ENCODE measurements around the gene PTPRD. TPM values are rescaled to one million over a fixed set of nuclear protein-coding genes. Genes with fewer than 3 reads are reported as not detected.

The PTPRD gene
- polyA plus RNA-seq, 1 experiment, result 0.39 TPM

DNA sequence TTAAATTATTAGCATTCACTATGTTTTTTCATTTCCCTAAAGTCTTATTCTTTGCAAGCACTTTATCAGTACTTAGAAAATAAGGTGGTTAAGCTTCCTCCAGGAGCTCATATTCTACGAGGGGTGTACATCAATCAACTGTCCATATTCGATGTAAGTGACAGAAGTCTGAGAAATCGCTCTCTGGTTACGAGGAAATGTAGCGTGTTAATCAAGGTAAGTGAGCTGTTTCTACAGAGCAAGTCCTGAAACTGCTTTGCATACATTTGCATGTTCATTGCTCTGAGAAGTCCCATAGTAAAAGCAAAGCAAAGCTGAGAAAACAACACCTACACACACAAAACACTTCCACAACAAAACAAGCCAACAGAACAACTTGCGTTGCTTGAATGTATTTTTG, 1919.3 kb downstream of the PTPRD start:
- Histone ChIP-seq H3K27me3 (ENCODE audit: control insufficient read depth, insufficient read depth, low read length) (no peaks in the 10 kb centered on the region), H3K4me3 (ENCODE audit: low read depth, low read length) (no peak overlapping the region), H3K36me3 (ENCODE audit: control insufficient read depth, insufficient read depth, low read length) (no peaks in the 10 kb centered on the region)
- ChIA-PET CTCF (interaction anchor here (0.7 kb wide), 1 partner anchor 86 kb away, joined by 3 read pairs; no protein-coding TSS in a partner anchor), POLR2A (no interaction called here)
- DNase-seq (ENCODE audit: low read depth), result no peak
- TF ChIP-seq, protein P1, sequence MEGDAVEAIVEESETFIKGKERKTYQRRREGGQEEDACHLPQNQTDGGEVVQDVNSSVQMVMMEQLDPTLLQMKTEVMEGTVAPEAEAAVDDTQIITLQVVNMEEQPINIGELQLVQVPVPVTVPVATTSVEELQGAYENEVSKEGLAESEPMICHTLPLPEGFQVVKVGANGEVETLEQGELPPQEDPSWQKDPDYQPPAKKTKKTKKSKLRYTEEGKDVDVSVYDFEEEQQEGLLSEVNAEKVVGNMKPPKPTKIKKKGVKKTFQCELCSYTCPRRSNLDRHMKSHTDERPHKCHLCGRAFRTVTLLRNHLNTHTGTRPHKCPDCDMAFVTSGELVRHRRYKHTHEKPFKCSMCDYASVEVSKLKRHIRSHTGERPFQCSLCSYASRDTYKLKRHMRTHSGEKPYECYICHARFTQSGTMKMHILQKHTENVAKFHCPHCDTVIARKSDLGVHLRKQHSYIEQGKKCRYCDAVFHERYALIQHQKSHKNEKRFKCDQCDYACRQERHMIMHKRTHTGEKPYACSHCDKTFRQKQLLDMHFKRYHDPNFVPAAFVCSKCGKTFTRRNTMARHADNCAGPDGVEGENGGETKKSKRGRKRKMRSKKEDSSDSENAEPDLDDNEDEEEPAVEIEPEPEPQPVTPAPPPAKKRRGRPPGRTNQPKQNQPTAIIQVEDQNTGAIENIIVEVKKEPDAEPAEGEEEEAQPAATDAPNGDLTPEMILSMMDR (IDR thresholded peaks at IDR 0.05; ENCODE audit: insufficient read depth, low read depth, low read length), result no peak

DNA sequence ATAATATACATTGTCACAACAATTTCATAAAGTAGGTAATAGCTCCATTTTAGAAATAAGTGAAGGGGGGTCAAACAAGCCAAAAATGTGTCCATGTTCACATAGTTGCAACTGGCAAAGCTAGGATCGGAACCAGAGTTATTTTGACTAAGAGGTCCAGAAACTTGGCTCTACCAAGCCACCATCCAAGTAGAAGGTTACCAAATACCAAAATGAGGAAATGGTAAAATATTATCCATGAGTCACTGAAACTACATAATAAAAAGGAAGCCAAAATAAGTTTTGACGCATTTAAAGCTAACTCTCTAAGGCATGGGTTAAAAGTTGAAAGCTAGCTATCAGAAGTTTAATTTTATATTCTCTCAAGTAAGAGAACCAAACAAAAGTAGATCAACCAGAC, 1926.3 kb downstream of the PTPRD start:
- CTCF ChIA-PET, result interaction anchor here (0.7 kb wide), 1 partner anchor 10 kb away, joined by 3 read pairs; no protein-coding TSS in a partner anchor
- H3K36me3 ChIP-seq (ENCODE audit: control insufficient read depth, insufficient read depth, low read length), result no peaks in the 10 kb centered on the region
- no peak for DNase-seq (ENCODE audit: low read depth)
- no peaks in the 10 kb centered on the region for H3K27me3 ChIP-seq (ENCODE audit: control insufficient read depth, insufficient read depth, low read length)
- no peak overlapping the region for H3K4me3 ChIP-seq (ENCODE audit: low read depth, low read length)
- POLR2A ChIA-PET, result no interaction called here
- TF ChIP-seq, protein P1 (IDR thresholded peaks at IDR 0.05; ENCODE audit: insufficient read depth, low read depth, low read length), result no peak

DNA sequence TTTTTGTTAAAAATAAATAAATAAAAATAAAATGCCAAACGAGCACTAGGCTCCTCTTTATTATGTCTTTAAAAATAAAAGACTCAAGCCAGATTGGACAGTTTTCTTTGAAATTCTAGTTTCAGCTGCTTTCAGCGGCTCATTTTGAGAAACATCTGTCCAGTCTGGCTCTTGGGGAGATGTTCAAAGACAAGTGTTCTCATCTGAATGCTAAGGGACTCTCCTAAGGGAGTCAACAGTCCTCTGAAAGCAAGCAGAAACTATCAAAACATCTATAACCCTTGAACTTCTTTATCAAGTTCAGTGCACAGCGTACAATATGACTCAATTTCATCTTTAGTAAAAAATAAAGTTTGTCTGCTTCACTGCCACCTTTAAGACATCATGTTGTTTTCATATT, 1927.0 kb downstream of the PTPRD start:
- TF ChIP-seq, protein P1 (IDR thresholded peaks at IDR 0.05; ENCODE audit: insufficient read depth, low read depth, low read length), result no peak
- ChIA-PET POLR2A (no interaction called here), CTCF (no interaction called here)
- Histone ChIP-seq H3K4me3 (ENCODE audit: low read depth, low read length) (no peak overlapping the region), H3K36me3 (ENCODE audit: control insufficient read depth, insufficient read depth, low read length) (no peaks in the 10 kb centered on the region), H3K27me3 (ENCODE audit: control insufficient read depth, insufficient read depth, low read length) (no peaks in the 10 kb centered on the region)
- no peak for DNase-seq (ENCODE audit: low read depth)

DNA sequence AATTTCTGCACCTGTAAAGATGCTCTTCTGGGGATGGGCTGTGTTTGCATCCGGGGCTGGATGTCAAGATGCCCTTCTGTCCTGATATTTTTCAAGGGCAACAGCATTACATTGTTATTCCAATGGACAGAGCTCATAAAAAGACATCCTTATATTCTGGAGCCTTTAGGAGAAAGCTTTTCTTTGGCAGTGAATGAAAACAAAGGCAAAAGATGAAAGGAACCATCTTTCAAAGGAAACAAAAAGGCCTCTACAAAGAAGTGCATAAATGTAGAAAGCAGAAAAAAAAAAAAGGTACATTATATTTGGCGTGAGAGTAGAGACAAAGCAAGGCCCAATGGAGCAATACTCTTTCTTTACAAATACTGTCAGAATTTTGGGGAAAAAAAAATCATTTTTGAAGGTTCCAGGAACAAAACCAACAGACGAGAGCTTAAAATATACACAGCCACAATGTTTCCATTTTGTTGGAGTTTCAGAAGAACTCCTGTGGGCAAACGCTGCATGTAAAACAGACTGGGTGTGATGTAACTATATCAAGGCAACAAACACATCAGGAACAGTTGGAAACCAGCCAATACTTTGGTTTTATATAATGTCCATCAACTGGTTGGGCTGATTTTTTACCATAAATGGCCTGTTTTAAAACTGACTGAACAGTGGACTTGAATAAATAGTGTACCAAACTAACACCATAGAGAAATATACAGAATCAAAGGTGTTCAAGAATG, 1927.7 kb downstream of the PTPRD start:
- Histone ChIP-seq H3K27me3 (ENCODE audit: control insufficient read depth, insufficient read depth, low read length) (no peaks in the 10 kb centered on the region), H3K36me3 (ENCODE audit: control insufficient read depth, insufficient read depth, low read length) (no peaks in the 10 kb centered on the region), H3K4me3 (ENCODE audit: low read depth, low read length) (no peak overlapping the region)
- TF ChIP-seq, protein P1 (IDR thresholded peaks at IDR 0.05; ENCODE audit: insufficient read depth, low read depth, low read length), result no peak
- DNase-seq (ENCODE audit: low read depth), result no peak
- ChIA-PET POLR2A (no interaction called here), CTCF (no interaction called here)

DNA sequence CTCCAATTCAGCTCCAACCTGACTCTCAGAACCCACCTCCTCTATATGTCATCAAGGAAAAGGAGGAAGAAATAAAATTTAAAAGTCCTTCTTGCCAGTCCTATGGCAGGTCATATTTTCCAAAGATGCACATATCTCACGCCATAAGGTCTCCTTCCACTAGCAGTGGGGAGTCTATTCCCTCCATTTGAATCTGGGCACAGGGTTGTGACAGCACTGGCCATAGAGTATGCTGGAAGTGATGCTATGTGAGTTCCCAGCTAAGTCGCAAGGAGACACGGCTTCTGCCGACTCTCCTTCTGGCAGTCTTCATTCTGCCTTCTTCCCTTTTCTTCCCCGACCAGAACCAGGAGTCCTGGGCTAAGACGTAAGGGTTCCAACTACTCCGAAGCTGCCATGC, 1929.3 kb downstream of the PTPRD start:
- ChIA-PET POLR2A (no interaction called here), CTCF (no interaction called here)
- TF ChIP-seq, protein P1 (IDR thresholded peaks at IDR 0.05; ENCODE audit: insufficient read depth, low read depth, low read length), result no peak
- Histone ChIP-seq H3K4me3 (ENCODE audit: low read depth, low read length) (no peak overlapping the region), H3K27me3 (ENCODE audit: control insufficient read depth, insufficient read depth, low read length) (no peaks in the 10 kb centered on the region), H3K36me3 (ENCODE audit: control insufficient read depth, insufficient read depth, low read length) (no peaks in the 10 kb centered on the region)
- no peak for DNase-seq (ENCODE audit: low read depth)
